NCI-H226 (cell line): ENCODE results near the gene UBA5.
"Not testable (repeated sequence)": the region's sequence is repeated elsewhere in the genome, so short reads cannot be mapped to it uniquely, and the experiment has no call there.

ENCODE experiments used
- DNase-seq: peaks from one replicate; pipeline ENCODE4 v3.0.0-alpha.2; 2015

The UBA5 gene

DNA sequence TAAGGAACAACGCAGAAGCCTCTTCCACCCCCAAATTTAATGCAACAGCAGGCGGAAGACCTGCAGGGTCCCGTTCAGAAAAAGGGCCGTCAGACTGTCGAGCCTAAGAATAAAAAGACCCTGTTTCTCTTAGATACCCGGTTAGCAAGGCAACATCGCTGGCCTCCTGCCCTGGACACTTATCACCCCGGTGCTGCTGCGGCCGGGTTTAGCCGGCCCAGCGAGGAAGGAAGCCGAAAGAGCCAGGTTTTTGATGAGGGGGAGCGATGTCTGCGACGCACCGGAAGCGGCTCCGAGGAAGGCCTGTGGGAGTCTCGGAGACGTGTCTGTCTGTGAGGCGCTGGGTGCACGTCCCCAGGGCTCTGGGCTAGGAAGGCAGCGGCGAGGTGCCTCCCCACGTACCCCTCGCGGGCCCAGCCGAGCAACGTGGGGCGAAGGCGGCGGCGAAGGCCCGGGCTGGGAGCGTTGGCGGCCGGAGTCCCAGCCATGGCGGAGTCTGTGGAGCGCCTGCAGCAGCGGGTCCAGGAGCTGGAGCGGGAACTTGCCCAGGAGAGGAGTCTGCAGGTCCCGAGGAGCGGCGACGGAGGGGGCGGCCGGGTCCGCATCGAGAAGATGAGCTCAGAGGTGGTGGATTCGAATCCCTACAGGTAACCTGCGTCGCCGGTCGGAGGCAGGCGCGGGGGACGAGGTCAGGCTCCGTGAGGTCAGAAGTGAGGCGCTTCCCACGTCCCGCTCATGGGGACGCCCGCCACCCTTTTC is at the start of gene UBA5:
TSS of gene UBA5 (plus strand) at position 278 of the 759 bp plus-strand sequence. CDS start at position 487, 209 bp downstream.
- DNase-seq = peak; percentile 21

- not testable (repeated sequence) for DNase-seq
Observed at GRCh38 chr3:132615301-132615700, 44.8 kb upstream of the UBA5 start.

DNA sequence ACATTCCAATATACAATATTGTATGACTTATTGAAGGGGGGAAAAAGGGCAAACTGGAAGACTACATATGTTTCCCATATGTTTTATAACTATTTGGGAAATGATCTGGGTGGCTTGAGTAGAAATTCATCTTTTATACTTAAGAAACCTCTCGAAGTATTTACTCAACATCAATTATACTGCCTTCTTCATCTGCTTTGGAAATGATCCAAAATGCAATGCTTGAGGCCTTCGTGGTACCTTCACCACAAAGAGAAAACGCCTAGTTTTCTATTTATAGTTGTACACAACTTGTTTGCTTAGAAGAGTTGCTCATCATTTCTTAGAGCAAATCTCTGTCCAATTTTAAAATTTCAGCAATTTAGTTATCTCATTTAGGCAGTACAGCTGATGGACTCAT is 44.2 kb upstream of the UBA5 start:
- no peak for DNase-seq

GRCh38 chr3:132616780-132617179 is 43.3 kb upstream of the UBA5 start:
- no peak for DNase-seq

- DNase-seq = no peak
Observed at GRCh38 chr3:132622148-132622547, 38.0 kb upstream of the UBA5 start.

DNA sequence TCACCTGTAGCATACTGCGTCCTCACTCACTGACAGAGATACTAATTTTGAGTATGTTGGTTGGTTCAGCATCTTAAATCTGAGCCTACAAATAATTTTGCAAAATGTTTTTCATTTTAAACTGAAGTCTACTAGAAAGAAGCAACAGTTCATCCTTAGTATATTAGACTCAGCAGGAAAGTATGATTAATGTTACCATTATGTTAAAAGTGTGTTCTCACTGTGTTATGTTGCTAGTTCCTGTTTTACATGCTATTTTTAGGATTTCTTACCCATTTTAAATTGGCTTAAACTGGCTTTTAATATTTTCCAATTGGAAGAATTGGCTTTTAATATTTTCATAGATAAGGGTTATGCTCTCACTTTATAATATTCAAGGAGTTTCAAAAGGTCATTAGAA is 37.4 kb upstream of the UBA5 start:
- DNase-seq = no peak

GRCh38 chr3:132623646-132624045 is 36.5 kb upstream of the UBA5 start:
- no peak for DNase-seq

GRCh38 chr3:132624790-132625189 is 35.3 kb upstream of the UBA5 start:
- no peak for DNase-seq

GRCh38 chr3:132625613-132626012 is 34.5 kb upstream of the UBA5 start:
- no peak for DNase-seq

DNA sequence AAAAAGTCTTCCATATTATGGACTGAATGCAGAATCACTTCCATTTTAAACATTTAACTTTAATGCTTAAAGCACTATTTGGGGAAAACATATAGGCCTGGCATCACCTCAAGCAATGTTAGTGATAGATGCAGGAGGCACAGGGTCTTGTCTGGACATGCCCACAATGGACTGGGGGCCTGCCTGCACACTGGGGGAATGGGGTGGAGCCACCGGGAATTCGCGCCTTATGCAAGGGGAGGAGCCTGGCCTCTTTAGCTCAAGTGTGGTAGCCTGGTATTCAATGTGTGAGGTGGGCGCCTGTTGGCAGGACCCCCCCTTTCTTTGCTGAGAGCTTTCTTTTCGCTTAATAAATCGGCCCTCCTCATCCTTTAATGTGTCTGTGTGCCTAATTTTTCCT is 33.2 kb upstream of the UBA5 start:
- DNase-seq = no peak

DNA sequence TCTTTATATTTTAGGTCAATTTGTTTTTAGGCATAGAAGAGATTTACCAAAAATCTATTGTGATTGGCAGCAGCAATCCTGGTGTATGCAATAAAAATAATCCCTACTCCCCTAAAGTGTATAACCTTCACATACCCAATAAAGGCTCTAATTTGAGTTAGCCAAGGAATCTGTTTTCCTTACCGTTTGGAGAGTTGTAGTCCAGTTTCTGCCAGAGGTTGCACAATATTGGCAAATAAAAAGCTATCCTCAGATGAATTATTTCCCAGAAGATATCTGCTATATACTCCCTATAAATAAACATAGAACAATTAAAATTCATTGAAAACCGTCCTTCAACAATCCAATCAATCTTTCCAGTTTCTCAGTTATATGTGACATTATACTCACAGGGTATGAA is 32.0 kb upstream of the UBA5 start:
- no peak for DNase-seq

- peak; percentile 34 for DNase-seq
Observed at GRCh38 chr3:132629928-132630327, 30.2 kb upstream of the UBA5 start.

GRCh38 chr3:132630612-132631011 is 29.5 kb upstream of the UBA5 start:
- no peak for DNase-seq

- DNase-seq = no peak
Observed at GRCh38 chr3:132635052-132635451, 25.1 kb upstream of the UBA5 start.

- no peak for DNase-seq
Observed at GRCh38 chr3:132637590-132637989, 22.5 kb upstream of the UBA5 start.

GRCh38 chr3:132638706-132639105 is 21.4 kb upstream of the UBA5 start:
- DNase-seq = no peak

- not testable (repeated sequence) for DNase-seq
Observed at GRCh38 chr3:132641427-132641826, 18.7 kb upstream of the UBA5 start.

DNA sequence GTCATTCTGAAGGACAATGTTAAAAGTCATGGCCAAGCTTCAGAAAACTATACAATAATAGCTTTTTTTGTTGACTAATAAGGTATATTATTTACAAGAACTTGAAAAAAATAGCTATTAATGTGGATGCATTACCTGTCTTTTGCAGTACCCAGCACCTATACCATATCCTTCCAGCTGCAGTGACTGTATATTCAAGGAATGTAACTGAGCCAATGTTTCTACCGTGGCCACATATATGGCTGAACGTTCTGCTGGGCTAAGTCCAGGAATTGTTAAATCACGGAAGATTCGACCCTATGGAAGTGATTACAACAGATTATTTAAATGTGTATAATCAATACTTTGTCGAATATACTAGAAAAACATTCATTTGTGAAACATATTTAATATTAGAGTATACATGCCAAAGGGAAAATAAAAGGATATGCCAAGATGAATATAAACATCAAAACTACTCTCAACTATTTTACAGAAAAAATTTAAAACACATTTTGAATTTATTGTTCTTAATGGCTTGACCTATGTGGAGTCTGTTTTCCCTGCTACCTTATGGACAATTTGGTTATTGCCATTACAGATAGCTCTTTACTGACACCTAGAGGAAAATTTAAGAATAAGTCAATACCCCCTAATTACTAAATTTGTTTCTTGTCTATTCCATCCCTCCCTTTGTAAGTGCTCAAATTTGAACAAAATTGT is 18.1 kb upstream of the UBA5 start:
- no peak for DNase-seq

- DNase-seq = no peak
Observed at GRCh38 chr3:132642539-132642847, 17.6 kb upstream of the UBA5 start.

GRCh38 chr3:132643366-132643765 is 16.8 kb upstream of the UBA5 start:
- DNase-seq = no peak

DNA sequence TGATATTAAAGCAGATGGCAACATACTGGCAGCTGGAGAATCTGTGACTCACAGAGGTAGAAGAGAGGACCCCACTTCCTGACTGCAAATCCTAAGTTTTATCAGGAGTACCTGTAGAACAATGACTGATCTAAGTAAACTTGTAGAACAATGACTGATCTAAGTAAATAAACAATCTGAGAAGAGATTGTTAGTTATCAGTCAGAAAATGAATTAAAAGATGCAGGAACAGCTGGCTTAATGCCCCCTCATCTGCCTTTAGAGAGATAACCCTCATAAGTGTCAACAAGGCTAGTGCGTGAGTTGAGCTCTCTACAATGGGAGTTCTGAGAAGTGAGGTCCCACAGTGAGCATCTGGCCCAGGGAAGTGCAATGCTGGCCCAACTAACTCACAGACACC is 15.1 kb upstream of the UBA5 start:
- no peak for DNase-seq

DNA sequence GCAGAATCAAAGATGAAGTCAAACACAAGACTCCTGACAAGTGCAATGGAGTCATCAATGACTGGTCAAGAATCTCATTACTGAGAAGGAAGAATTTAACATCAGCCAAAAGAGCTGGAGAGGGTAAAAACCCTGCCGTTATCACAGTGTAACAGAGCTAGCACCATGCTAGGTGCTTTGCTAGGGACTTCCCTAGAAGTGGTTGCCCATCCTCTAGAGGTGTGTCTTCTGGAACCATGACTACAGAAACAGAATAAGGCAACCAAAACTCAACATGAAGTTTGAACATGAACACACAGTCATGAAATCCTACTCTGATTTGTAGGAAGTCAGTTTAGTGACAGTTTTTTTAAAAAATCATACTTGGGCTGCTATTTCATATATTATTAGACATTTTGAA is 10.0 kb upstream of the UBA5 start:
- no peak for DNase-seq

DNA sequence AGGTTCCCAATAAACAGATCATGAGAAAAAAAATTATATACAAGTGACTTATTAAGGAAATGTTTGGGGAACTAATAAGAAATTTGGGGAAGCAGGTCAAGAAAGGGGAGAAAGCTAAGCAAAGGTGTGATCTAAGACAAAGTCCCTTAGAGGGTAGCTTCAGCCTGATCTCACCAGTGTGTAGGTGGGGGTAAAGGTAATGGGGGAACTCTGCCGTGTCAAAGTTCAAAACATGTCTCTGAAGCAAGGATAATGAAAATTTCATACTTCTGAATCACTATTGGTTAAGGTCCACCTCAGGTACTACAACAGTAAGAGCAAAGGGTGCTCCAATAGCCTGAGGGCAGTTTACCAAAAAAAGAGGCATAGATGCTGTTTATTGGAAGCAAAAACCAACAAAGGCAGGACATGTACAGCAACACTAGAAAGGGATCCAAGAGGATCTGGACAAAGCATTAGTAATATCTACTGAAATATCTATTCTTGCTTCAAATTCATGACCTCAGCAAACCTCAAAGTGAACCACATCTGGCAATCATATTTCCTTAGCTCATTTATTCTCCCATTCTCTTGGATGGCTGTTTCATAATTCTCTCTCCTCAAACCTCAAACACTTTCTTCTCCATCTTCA is 7.4 kb upstream of the UBA5 start:
- no peak for DNase-seq

GRCh38 chr3:132654190-132654589 is 5.9 kb upstream of the UBA5 start:
- no peak for DNase-seq
